Effector memory CD4-positive, alpha-beta T cell (primary cell): ENCODE data around the gene ZNF526.

Experiments used
- DNase-seq, 3 donors: peaks; one replicate each; pipeline ENCODE4 v3.0.0-alpha.2; 2020
- H3K27ac ChIP-seq: 2 replicates; pipeline ENCODE4 v1.7.0; 2013; ENCODE audit warnings: mild to moderate bottlenecking, low read length, moderate library complexity; ENCODE audit not compliant: insufficient read depth, poor library complexity, severe bottlenecking
- H3K27me3 ChIP-seq: replicated peaks from 2 replicates; pipeline ENCODE4 v1.7.0; 2013; ENCODE audit warnings: mild to moderate bottlenecking, low read length; ENCODE audit not compliant: insufficient read depth, control insufficient read depth, poor library complexity, severe bottlenecking
- H3K36me3 ChIP-seq: 2 replicates; pipeline ENCODE4 v1.7.0; 2013; ENCODE audit warnings: mild to moderate bottlenecking, low read length, moderate library complexity; ENCODE audit not compliant: control insufficient read depth, insufficient read depth
- H3K4me1 ChIP-seq: 2 replicates; pipeline ENCODE4 v1.7.0; 2013; ENCODE audit warnings: low read length, mild to moderate bottlenecking; ENCODE audit not compliant: control insufficient read depth, insufficient read depth, poor library complexity, severe bottlenecking
- H3K4me3 ChIP-seq: 2 replicates; pipeline ENCODE4 v1.7.0; 2013; ENCODE audit warnings: low read length, low read depth, mild to moderate bottlenecking; ENCODE audit not compliant: insufficient read depth, poor library complexity, severe bottlenecking
- H3K9me3 ChIP-seq: 2 replicates; pipeline ENCODE4 v1.7.0; 2013; ENCODE audit warnings: mild to moderate bottlenecking, low read length, moderate library complexity; ENCODE audit not compliant: control insufficient read depth

Gene ZNF526

DNA sequence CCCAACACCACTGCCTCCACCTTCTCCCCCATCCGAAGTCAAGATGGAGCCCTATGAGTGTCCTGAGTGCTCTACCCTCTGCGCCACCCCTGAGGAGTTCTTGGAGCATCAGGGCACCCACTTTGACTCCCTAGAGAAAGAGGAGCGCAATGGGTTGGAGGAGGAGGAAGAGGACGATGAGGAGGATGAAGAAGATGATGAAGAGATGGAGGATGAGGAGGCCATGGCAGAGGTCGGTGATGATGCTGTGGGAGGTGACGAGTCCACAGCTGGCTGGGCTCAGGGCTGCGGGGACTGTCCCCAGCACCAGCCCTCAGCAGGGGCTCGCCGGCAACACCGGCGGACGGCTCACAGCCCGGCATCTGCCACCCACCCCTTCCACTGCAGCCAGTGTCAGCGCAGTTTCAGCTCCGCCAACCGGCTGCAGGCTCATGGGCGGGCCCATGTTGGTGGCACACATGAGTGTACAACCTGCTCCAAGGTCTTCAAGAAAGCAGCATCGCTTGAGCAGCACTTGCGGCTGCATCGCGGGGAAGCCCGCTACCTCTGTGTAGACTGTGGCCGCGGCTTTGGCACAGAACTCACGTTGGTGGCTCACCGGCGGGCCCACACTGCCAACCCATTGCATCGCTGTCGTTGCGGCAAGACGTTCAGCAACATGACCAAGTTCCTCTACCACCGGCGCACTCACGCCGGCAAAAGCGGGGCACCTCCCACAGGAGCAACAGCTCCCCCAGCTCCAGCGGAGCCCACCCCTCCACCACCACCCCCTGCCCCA, 5.0 kb downstream of the ZNF526 start:
- Histone ChIP-seq H3K36me3 (peaks cover 37% of the 10 kb centered on the region), H3K4me1 (peaks cover 9% of the 10 kb centered on the region)

DNA sequence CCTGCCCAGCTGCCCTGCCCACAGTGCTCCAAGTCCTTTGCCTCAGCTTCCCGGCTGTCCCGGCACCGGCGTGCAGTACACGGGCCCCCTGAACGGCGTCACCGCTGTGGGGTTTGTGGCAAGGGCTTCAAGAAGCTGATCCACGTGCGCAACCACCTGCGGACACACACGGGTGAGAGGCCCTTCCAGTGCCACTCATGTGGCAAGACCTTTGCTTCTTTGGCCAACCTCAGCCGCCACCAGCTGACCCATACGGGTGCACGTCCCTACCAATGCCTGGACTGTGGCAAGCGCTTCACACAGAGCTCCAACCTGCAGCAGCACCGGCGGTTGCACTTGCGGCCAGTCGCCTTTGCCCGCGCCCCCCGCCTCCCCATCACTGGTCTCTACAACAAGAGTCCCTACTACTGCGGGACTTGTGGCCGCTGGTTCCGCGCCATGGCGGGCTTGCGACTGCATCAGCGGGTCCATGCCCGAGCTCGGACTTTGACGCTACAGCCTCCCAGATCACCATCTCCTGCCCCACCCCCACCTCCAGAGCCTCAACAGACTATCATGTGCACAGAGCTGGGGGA, 5.7 kb downstream of the ZNF526 start:
- no peaks in the 10 kb centered on the region for H3K9me3 ChIP-seq
- peaks cover 44% of the 10 kb centered on the region for H3K36me3 ChIP-seq

More for the DNA sequence above, 5.0 kb downstream of the ZNF526 start:
- Histone ChIP-seq H3K9me3 (no peaks in the 10 kb centered on the region), H3K27ac (no peak overlapping the region), H3K27me3 (no peaks in the 10 kb centered on the region), H3K4me3 (no peak overlapping the region)
- DNase-seq: no peak

DNA sequence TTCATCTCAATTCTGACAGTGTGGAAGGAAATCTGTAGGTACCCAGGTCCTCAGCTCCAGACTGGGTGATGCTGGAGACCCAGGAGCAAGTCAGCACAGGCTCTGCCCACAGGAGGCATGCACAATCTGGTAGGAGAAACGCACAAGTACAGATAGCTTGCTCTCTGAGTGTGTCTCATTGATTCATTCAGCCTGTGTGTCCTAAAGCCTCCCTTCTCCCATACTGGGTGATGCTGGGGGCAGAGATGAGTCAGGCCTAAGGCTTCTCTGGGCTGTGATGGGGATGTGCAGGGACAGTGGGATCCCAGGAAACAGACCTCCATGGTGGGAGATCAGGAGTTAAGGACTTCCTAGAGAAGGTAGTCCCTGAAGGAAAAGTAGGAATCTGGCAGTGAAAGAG, 6.8 kb downstream of the ZNF526 start:
- H3K4me3 ChIP-seq: no peak overlapping the region
- no peaks in the 10 kb centered on the region for H3K4me1 ChIP-seq
- no peak overlapping the region for H3K27ac ChIP-seq
- peaks cover 51% of the 10 kb centered on the region for H3K36me3 ChIP-seq
- no peak for DNase-seq
- no peaks in the 10 kb centered on the region for H3K27me3 ChIP-seq
- no peaks in the 10 kb centered on the region for H3K9me3 ChIP-seq

More for the DNA sequence above, 5.7 kb downstream of the ZNF526 start:
- no peak overlapping the region for H3K27ac ChIP-seq
- no peak overlapping the region for H3K4me3 ChIP-seq
- H3K4me1 ChIP-seq: peaks cover 4% of the 10 kb centered on the region
- no peak for DNase-seq
- H3K27me3 ChIP-seq: no peaks in the 10 kb centered on the region

DNA sequence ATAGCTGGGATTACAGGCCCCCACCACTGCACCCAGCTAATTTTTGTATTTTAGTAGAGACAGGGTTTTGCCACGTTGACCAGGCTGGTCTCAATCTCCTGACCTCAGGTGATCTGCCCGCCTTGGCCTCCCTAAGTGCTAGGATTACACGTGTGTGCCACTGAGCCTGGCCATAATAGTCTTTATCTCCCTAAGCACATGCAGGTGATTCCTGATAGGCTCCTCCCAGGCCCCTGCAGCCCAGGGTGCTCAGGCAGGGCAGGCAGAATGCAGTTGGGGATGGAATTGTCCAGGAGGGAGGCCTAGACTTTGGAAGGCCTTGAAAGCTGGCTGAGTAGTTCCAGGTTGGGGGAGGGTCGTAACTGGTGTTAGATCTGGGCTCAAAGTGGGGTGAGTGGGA, 8.5 kb downstream of the ZNF526 start:
- Histone ChIP-seq H3K27ac (no peak overlapping the region), H3K36me3 (peaks cover 68% of the 10 kb centered on the region), H3K27me3 (no peaks in the 10 kb centered on the region), H3K4me3 (no peak overlapping the region), H3K4me1 (no peaks in the 10 kb centered on the region), H3K9me3 (no peaks in the 10 kb centered on the region)
- DNase-seq: no peak

DNA sequence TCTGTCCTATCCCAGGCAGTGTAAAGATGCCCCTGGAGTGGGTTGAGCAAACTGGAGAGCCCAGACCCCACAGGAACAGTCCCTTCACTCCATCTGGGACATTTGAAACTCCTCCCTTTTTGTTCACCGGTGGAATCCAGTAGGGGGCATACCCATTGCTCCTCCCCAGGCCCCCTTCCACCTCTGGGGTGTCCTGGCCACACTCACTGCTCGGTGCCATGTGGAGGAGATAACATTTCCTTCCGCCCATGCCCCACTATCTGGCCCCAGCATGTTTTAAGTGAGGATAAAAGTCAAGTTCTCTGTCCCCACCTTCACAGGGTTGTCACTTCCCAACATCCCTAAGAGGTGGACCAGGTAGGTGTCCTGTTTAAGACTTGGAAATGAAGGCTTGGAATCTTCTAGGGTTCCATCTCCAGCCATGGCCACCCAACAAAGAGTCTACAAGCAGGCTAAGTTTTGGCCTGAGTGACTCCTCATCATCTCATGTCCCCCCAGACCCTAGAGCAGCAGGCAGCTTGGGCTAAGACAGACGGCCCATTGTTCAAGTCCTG, 9.3 kb downstream of the ZNF526 start:
- Histone ChIP-seq H3K27ac (no peak overlapping the region), H3K9me3 (no peaks in the 10 kb centered on the region), H3K4me1 (no peaks in the 10 kb centered on the region), H3K4me3 (no peak overlapping the region), H3K27me3 (no peaks in the 10 kb centered on the region), H3K36me3 (peaks cover 73% of the 10 kb centered on the region)
- no peak for DNase-seq

DNA sequence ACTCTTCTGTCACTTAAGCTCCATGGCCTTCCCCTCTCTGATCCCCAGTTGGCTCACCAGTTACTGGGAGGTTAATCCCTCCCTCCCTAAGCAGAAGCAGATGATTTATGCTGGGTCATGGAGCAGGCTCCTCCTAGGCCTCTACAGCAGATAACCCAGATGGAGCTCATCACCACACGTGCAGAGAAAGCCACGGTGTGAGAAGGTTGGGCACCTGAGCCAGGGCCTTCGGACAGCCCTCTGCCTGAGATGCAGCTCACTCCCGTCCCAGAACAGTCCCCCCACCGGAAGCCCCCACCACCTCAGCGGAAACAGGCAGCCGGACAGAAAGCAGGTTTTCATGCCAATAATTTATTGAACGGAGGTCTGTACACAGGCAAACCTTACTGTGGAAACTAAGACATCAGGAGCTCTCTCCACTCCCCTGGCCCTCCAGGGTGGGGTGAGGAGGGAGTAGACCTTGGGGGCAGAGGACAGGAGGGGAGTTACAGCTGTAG, 9.8 kb downstream of the ZNF526 start:
- H3K36me3 ChIP-seq: peaks cover 73% of the 10 kb centered on the region
- DNase-seq: no peak
- H3K4me1 ChIP-seq: no peaks in the 10 kb centered on the region
- H3K27me3 ChIP-seq: no peaks in the 10 kb centered on the region
- no peak overlapping the region for H3K4me3 ChIP-seq
- no peak overlapping the region for H3K27ac ChIP-seq
- no peaks in the 10 kb centered on the region for H3K9me3 ChIP-seq

DNA sequence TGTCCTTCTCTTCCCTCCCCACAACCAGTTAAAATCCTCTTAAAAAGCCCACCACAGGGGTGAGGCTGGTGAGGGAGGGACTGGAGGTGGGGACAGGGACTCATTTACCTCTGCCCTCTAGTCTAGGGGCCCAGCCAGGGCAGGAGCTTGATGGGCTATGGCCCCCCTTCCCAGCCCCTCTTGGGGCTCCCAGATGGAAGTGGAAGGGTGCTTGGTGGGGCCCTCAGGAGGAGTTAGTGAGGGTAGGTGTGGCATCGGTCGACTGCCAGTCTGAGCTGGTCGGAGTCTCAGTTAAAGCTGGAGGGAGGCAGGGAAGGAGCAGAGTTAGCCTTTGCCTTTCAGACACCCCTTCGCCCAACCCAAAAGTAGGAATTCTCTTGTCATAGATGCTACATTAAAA, 10.5 kb downstream of the ZNF526 start:
- H3K4me1 ChIP-seq: no peaks in the 10 kb centered on the region
- H3K27ac ChIP-seq: no peak overlapping the region
- H3K4me3 ChIP-seq: no peak overlapping the region
- H3K27me3 ChIP-seq: no peaks in the 10 kb centered on the region
- H3K9me3 ChIP-seq: no peaks in the 10 kb centered on the region
- no peak for DNase-seq
- peaks cover 73% of the 10 kb centered on the region for H3K36me3 ChIP-seq

DNA sequence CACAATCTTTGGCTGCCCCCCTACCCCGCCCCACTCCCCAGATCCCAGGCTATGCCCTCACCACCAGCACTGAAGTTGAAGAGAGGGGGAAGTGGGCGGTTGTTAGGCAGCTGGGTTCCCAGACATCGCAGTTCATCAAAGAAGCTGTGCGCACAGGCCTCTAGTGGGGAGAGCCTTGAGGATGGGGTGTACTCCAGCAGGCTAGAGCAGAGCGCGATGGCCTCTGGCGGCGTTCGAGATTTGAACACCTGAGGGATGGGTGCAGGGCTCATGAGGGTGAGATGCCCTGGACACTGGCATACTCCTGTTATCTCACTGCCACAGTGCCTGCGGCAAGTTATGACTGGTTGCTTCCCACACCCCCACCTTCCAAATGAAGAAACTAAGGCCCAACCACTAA, 12.3 kb downstream of the ZNF526 start:
- no peaks in the 10 kb centered on the region for H3K4me1 ChIP-seq
- peaks cover 70% of the 10 kb centered on the region for H3K36me3 ChIP-seq
- no peak overlapping the region for H3K27ac ChIP-seq
- no peaks in the 10 kb centered on the region for H3K27me3 ChIP-seq
- no peaks in the 10 kb centered on the region for H3K9me3 ChIP-seq
- DNase-seq: no peak
- no peak overlapping the region for H3K4me3 ChIP-seq

DNA sequence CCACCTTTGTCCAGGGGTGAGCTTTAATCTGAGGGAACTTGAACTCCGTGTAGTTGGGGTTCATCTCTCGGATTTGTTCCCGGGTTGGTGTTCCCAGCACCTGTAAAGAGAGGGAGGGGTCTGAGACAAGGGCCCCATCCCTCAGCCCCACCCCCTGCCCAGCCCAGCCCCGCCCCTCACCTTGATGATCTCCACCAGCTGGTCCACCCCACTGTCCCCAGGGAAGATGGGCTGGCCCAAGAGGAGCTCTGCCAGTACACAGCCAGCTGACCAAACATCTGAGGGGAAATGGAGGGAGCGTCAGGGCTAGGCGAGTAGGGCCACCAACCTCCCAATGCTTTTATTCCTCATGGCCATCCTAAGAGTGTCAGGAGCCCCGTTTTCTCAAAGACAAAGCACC, 13.0 kb downstream of the ZNF526 start:
- Histone ChIP-seq H3K4me1 (no peaks in the 10 kb centered on the region), H3K27me3 (no peaks in the 10 kb centered on the region), H3K9me3 (no peaks in the 10 kb centered on the region), H3K4me3 (no peak overlapping the region), H3K27ac (no peak overlapping the region), H3K36me3 (peaks cover 70% of the 10 kb centered on the region)
- no peak for DNase-seq

DNA sequence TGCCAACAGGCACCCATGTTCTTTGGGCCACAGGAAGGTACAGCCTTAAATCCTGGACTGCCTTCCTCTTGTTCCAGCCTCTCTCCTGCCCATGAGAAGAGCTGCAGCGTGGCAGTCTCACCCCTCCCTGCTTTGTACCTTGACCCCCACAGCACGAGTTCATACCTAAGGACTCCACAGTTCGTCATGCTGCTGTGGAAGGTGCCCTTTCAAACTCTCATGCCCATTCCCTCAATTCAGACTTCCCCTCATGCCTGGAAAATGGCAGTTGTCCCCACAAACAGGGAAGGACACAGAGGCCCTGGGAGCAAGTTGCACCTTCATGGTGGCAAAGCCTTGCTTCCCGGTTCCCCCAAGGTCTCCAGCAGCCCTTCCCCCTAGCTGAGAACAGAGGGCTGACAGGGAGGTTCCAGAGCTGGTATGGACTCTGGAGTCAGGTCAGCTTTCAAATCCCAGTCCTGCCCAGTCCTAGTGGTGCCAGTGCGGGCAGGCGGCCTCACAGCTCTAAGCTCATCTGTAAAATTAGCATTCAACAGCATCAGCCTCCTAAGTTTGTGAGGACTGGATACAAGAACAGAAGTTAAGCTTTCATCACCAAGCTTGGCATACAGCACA, 13.7 kb downstream of the ZNF526 start:
- Histone ChIP-seq H3K4me1 (no peaks in the 10 kb centered on the region), H3K9me3 (no peaks in the 10 kb centered on the region), H3K27me3 (no peaks in the 10 kb centered on the region), H3K27ac (no peak overlapping the region), H3K4me3 (no peak overlapping the region), H3K36me3 (peaks cover 70% of the 10 kb centered on the region)
- DNase-seq: no peak
